Osteoblast (primary cell): ENCODE data around the gene AIP. TPM values are rescaled to one million over a fixed set of nuclear protein-coding genes. Genes with fewer than 3 reads are reported as not detected.

Source experiments
- DNase-seq: peaks from one replicate; pipeline ENCODE4 v3.0.0; 2011; ENCODE audit warnings: low spot score, mixed read lengths; ENCODE audit not compliant: insufficient read length; ENCODE audit errors: missing footprints
- H2AFZ ChIP-seq: 2 replicates; pipeline ENCODE4 v1.6.0; 2011; ENCODE audit warnings: mild to moderate bottlenecking, low read length
- H3K27ac ChIP-seq: 2 replicates; pipeline ENCODE4 v1.5.1; 2011; ENCODE audit warnings: mild to moderate bottlenecking, low read depth, low read length, moderate library complexity
- H3K27me3 ChIP-seq: 2 replicates; pipeline ENCODE4 v1.6.0; 2012; ENCODE audit warnings: mild to moderate bottlenecking, control low read depth, inconsistent platforms, low read length, moderate library complexity; ENCODE audit not compliant: insufficient read depth
- H3K36me3 ChIP-seq: 2 replicates; pipeline ENCODE4 v1.5.1; 2011; ENCODE audit warnings: mild to moderate bottlenecking, low read length, control low read depth, moderate library complexity; ENCODE audit not compliant: insufficient read depth
- H3K4me1 ChIP-seq: 2 replicates; pipeline ENCODE4 v1.5.1; 2011; ENCODE audit warnings: mild to moderate bottlenecking, low read length, control low read depth, moderate library complexity; ENCODE audit not compliant: insufficient read depth
- H3K4me2 ChIP-seq: 2 replicates; pipeline ENCODE4 v1.6.0; 2011; ENCODE audit warnings: mild to moderate bottlenecking, low read length; ENCODE audit not compliant: insufficient read depth
- H3K4me3 ChIP-seq: fragments of 200-600 bp; sonication (generic); 3 replicates; pipeline ENCODE4 v1.5.1; 2012; ENCODE audit warnings: mild to moderate bottlenecking, low read length, inconsistent platforms; ENCODE audit not compliant: insufficient read depth
- H3K79me2 ChIP-seq: 2 replicates; pipeline ENCODE4 v1.6.0; 2012; ENCODE audit warnings: mild to moderate bottlenecking, low read length, control low read depth, inconsistent platforms; ENCODE audit not compliant: insufficient read depth
- H3K9me3 ChIP-seq: 2 replicates; pipeline ENCODE4 v1.5.1; 2011; ENCODE audit warnings: low read depth, low read length, control low read depth
- H4K20me1 ChIP-seq: 2 replicates; pipeline ENCODE4 v1.6.0; 2012; ENCODE audit warnings: mild to moderate bottlenecking, low read length, control low read depth; ENCODE audit not compliant: insufficient read depth
- CTCF ChIP-seq: IDR thresholded peaks from 2 replicates; pipeline ENCODE4 v1.5.1; 2011; ENCODE audit warnings: mild to moderate bottlenecking, low read depth, low read length, moderate library complexity; ENCODE audit errors: extremely low read depth
- total RNA-seq: library from RNA; depleted of rRNA; stranded (reverse); fragments of >200 nt; gene quantifications from 2 replicates; pipeline ENCODE4 v1.2.3, GENCODE V29; 2012

AIP gene
- total RNA-seq, 1 donor = 71.3 TPM

GRCh38 chr11:67439321-67440228, 43.3 kb upstream of the AIP start:
- Histone ChIP-seq H2AFZ (no peak overlapping the region), H3K27me3 (no peaks in the 10 kb centered on the region), H3K36me3 (peaks cover 13% of the 10 kb centered on the region), H3K4me1 (peaks cover 7% of the 10 kb centered on the region), H4K20me1 (peaks cover 10% of the 10 kb centered on the region), H3K9me3 (no peaks in the 10 kb centered on the region), H3K4me2 (no peak overlapping the region), H3K27ac (no peak overlapping the region), H3K79me2 (peaks cover 18% of the 10 kb centered on the region), H3K4me3 (no peak overlapping the region)
- peak; percentile 96 for DNase-seq
- TF ChIP-seq CTCF = peak; percentile 35

- Histone ChIP-seq H3K79me2 (peaks cover 18% of the 10 kb centered on the region), H3K4me2 (no peak overlapping the region), H3K4me1 (peaks cover 7% of the 10 kb centered on the region), H4K20me1 (peaks cover 10% of the 10 kb centered on the region), H3K4me3 (no peak overlapping the region), H2AFZ (no peak overlapping the region), H3K36me3 (peaks cover 13% of the 10 kb centered on the region), H3K27ac (no peak overlapping the region), H3K27me3 (no peaks in the 10 kb centered on the region), H3K9me3 (no peaks in the 10 kb centered on the region)
- TF ChIP-seq CTCF = no peak
- peak; percentile 90 for DNase-seq
These were observed 42.4 kb upstream of the AIP start for GRCh38 chr11:67440229-67441097.

- Histone ChIP-seq H3K27ac (no peak overlapping the region), H3K27me3 (no peaks in the 10 kb centered on the region), H3K4me2 (no peak overlapping the region), H3K36me3 (peaks cover 13% of the 10 kb centered on the region), H3K4me1 (peaks cover 7% of the 10 kb centered on the region), H3K79me2 (peaks cover 18% of the 10 kb centered on the region), H3K4me3 (no peak overlapping the region), H4K20me1 (peaks cover 10% of the 10 kb centered on the region), H2AFZ (no peak overlapping the region), H3K9me3 (no peaks in the 10 kb centered on the region)
- no peak for TF ChIP-seq CTCF
- DNase-seq = no peak
These were observed 41.7 kb upstream of the AIP start for GRCh38 chr11:67441098-67441563.
